ENCODE results near the gene TCERG1L. TPM values are rescaled to one million over a fixed set of nuclear protein-coding genes. Genes with fewer than 3 reads are reported as not detected.

TCERG1L gene
- total RNA-seq, 4 donors from 2014 or later = 0.24 TPM; not detected in 3

- DNase-seq (ENCODE audit: low spot score) (no peak), ATAC-seq (ENCODE audit: low FRiP score) (no peak)
- TF ChIP-seq CTCF (IDR thresholded peaks at IDR 0.05) = no peak
Observed at GRCh38 chr10:131205556-131205955, 106.0 kb downstream of the TCERG1L start.

- ATAC-seq (ENCODE audit: low FRiP score) = no peak
- DNase-seq (ENCODE audit: low spot score) = no peak
- TF ChIP-seq CTCF (IDR thresholded peaks at IDR 0.05) = no peak
Observed at GRCh38 chr10:131204406-131205152, 106.9 kb downstream of the TCERG1L start.

- no peak for ATAC-seq (ENCODE audit: low FRiP score)
- no peak for DNase-seq (ENCODE audit: low spot score)
- no peak for TF ChIP-seq CTCF (IDR thresholded peaks at IDR 0.05)
Observed at GRCh38 chr10:131203456-131204357, 107.8 kb downstream of the TCERG1L start.

GRCh38 chr10:131202990-131203389, 108.5 kb downstream of the TCERG1L start:
- ATAC-seq (ENCODE audit: low FRiP score) (no peak), DNase-seq (ENCODE audit: low spot score) (no peak)
- no peak for TF ChIP-seq CTCF (IDR thresholded peaks at IDR 0.05)

GRCh38 chr10:131201741-131202515, 109.6 kb downstream of the TCERG1L start:
- no peak for DNase-seq (ENCODE audit: low spot score)
- ATAC-seq (ENCODE audit: low FRiP score) = no peak
- TF ChIP-seq CTCF (IDR thresholded peaks at IDR 0.05) = no peak

GRCh38 chr10:131200856-131201470, 110.6 kb downstream of the TCERG1L start:
- DNase-seq (ENCODE audit: low spot score) = no peak
- no peak for TF ChIP-seq CTCF (IDR thresholded peaks at IDR 0.05)
- no peak for ATAC-seq (ENCODE audit: low FRiP score)
